ENCODE data around the gene CDH23.

GRCh38 chr10:71622154-71622526 is 225.4 kb downstream of the CDH23 start:
- TF ChIP-seq POLR2AphosphoS5 (IDR thresholded peaks at IDR 0.05; ENCODE audit: low read depth, low read length) (no peak), REST (IDR thresholded peaks at IDR 0.05; ENCODE audit: insufficient read depth in 1 of 2, low read depth in 2 of 2, low read length in 2 of 2) (no peak), SIN3A (IDR thresholded peaks at IDR 0.05; ENCODE audit: borderline replicate concordance, insufficient read depth, low read length) (no peak)
